ENCODE measurements around the gene UGDH. TPM values are rescaled to one million over a fixed set of nuclear protein-coding genes. Genes with fewer than 3 reads are reported as not detected.
"Not testable (repeated sequence)": the region's sequence is repeated elsewhere in the genome, so short reads cannot be mapped to it uniquely, and the experiment has no call there.

UGDH gene
- total and polyA plus RNA-seq, 8 donors, result 62.8 to 108 (median 100) TPM

DNA sequence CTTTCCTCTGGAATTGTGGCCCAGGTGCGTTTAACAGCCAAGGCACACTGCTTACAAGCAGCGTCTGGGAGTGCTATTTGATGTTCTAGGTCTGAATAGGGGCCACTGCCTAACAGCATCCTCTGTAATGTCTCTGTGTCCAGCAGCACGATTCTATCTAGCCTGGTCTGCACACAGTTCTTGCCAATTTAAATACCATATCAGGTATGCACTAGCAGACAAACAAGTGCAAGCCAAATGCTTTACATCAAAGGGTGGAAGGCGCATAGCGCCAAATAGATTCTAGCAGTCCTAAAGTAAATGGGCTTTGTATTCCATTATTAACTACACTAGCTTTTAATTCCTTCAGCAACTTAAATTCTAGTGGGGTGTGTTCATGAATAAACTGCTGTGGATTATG lies 15.8 kb upstream of the UGDH start:
- no peak for ATAC-seq

DNA sequence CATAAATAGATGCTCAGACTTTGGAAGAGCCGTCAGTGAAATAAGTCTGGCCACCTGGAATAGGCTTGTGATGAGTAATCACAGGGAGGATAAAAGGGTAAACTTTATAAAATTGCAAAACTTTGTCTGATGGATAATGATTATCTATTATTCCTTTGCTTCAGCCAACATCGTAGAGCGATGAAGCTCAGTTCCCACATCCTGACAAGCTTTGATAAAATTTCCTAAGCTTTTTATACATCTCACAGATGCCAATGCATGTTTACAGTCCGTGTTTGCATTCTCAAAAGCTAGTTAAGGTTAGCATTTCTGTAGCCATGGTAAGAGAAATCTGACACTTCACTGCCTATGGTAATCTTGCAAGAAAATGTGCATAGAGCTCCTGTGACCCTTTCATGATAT lies 15.4 kb upstream of the UGDH start:
- Histone ChIP-seq H3K36me3 (no peaks in the 10 kb centered on the region), H3K9me3 (no peaks in the 10 kb centered on the region), H3K27me3 (no peaks in the 10 kb centered on the region), H3K27ac (no peak overlapping the region), H3K4me1 (no peaks in the 10 kb centered on the region), H3K4me3 (no peak overlapping the region)
- DNase-seq (no peak), ATAC-seq (no peak)
- intact Hi-C loops (cut with DNase I), result no loop called here
- no peak for TF ChIP-seq CTCF (IDR thresholded peaks at IDR 0.05)

More for the DNA sequence above, 15.8 kb upstream of the UGDH start:
- Histone ChIP-seq H3K4me3 (no peak overlapping the region), H3K9me3 (no peaks in the 10 kb centered on the region), H3K27me3 (no peaks in the 10 kb centered on the region), H3K36me3 (no peaks in the 10 kb centered on the region), H3K4me1 (no peaks in the 10 kb centered on the region), H3K27ac (no peak overlapping the region)
- intact Hi-C loops (cut with DNase I), result no loop called here
- no peak for TF ChIP-seq CTCF (IDR thresholded peaks at IDR 0.05)
- DNase-seq, result no peak

- peak; percentile 43 for ATAC-seq
- Histone ChIP-seq H3K4me1 (no peaks in the 10 kb centered on the region), H3K4me3 (no peak overlapping the region), H3K9me3 (no peaks in the 10 kb centered on the region), H3K36me3 (no peaks in the 10 kb centered on the region), H3K27me3 (no peaks in the 10 kb centered on the region), H3K27ac (no peak overlapping the region)
- no peak for TF ChIP-seq CTCF (IDR thresholded peaks at IDR 0.05)
- intact Hi-C loops (cut with DNase I), result no loop called here
- no peak for DNase-seq
Observed at GRCh38 chr4:39541987-39542610, 14.9 kb upstream of the UGDH start.

DNA sequence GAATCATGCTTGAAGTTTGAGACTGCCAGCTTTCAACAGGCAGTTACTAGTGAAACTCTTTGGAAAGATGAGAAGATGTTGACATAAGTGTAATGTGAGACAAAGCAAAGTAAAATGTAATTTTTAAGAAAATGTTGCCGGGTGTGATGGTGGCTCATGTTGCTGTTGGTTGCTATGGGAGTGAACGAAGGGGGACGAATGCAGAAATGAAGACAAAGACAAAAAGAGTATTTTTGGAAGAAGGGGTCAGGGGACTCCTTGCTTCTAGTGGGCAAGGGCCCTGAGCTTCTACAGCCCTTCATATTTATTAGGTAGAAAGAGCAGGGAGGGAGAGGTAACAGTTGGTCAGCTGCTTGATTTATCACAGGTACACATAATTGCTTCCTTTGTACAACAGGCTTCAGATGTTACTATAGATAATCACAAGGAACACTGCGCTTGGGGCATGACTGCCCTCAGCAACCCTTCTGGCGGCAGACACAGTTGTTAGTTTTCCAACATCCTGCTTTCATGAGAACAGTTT lies 11.9 kb upstream of the UGDH start:
- ATAC-seq (peak; percentile 61), DNase-seq (peak in 1 of 4 donors; percentile 54)
- no peak overlapping the region for H3K27ac ChIP-seq
- no peak for TF ChIP-seq CTCF (IDR thresholded peaks at IDR 0.05)
- no peaks in the 10 kb centered on the region for H3K9me3 ChIP-seq
- H3K27me3 ChIP-seq, result no peaks in the 10 kb centered on the region
- peaks cover 0 to 11% of the 10 kb centered on the region in 2 donors for H3K36me3 ChIP-seq
- intact Hi-C loops (cut with DNase I), result no loop called here
- no peaks in the 10 kb centered on the region for H3K4me1 ChIP-seq
- H3K4me3 ChIP-seq, result no peak overlapping the region

DNA sequence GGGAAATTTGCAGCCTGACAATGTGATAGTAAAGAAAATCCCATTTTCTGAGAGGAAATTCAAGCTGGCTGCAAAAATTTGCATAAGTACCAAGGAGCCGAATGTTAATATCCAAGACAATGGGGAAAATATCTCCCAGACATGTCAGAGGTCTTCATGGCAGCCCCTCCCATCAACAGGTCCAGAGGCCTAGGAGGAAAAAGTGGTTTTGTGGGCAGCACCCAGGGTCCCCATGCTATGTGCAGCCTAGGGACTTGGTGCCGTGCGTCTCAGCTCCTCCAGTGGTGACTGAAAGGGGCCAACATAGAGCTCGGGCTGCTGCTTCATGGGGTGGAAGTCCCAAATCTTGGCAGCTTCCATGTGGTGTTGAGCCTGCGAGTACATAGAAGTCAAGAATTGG lies 6.3 kb upstream of the UGDH start:
- DNase-seq, result no peak
- Histone ChIP-seq H3K36me3 (peaks cover 0 to 36% of the 10 kb centered on the region in 2 donors), H3K27ac (no peak overlapping the region), H3K9me3 (peaks cover 0 to 5% of the 10 kb centered on the region in 2 donors), H3K4me3 (no peak overlapping the region), H3K4me1 (peaks cover 6 to 10% of the 10 kb centered on the region in 2 donors), H3K27me3 (no peaks in the 10 kb centered on the region)
- intact Hi-C loops (cut with DNase I), result no loop called here
- ATAC-seq, result no peak
- TF ChIP-seq CTCF (IDR thresholded peaks at IDR 0.05), result no peak

- intact Hi-C loops (cut with DNase I); ATAC-seq; H3K27me3 ChIP-seq; H3K9me3 ChIP-seq; H3K27ac ChIP-seq; H3K4me3 ChIP-seq; DNase-seq: not testable (repeated sequence)
- peaks cover 9 to 12% of the 10 kb centered on the region in 2 donors for H3K4me1 ChIP-seq
- peaks cover 0 to 36% of the 10 kb centered on the region in 2 donors for H3K36me3 ChIP-seq
Observed at GRCh38 chr4:39532237-39532636, 5.0 kb upstream of the UGDH start.
